GM18909 (cell line): ENCODE data around the gene HIC2.
A peak's percentile ranks its signal among the peaks of the same experiment; 100 is the strongest.
"Not testable (repeated sequence)": the region's sequence is repeated elsewhere in the genome, so short reads cannot be mapped to it uniquely, and the experiment has no call there.

Experiments
- ATAC-seq: cut with Tn5 transposase; IDR thresholded peaks from one replicate; pipeline ENCODE4 v1.9.1; 2021; ENCODE audit warnings: mild to moderate bottlenecking; ENCODE audit not compliant: unreplicated experiment, poor library complexity

The HIC2 gene

GRCh38 chr22:21417227-21417746 is at the start of gene HIC2:
TSS of gene HIC2 (plus strand) at chr22:21417371. CDS start at chr22:21442832, 25,461 bp downstream.
- ATAC-seq = peak; percentile 76

- ATAC-seq = not testable (repeated sequence)
Observed at GRCh38 chr22:21368603-21369310, 48.4 kb upstream of the HIC2 start.

GRCh38 chr22:21375880-21376279 is 41.3 kb upstream of the HIC2 start:
- not testable (repeated sequence) for ATAC-seq

GRCh38 chr22:21383701-21384467 is 33.3 kb upstream of the HIC2 start, which contains the start of gene RIMBP3B:
TSS of gene RIMBP3B (plus strand) at chr22:21383751. CDS start at chr22:21383859, 108 bp downstream.
- ATAC-seq = not testable (repeated sequence)

- ATAC-seq = not testable (repeated sequence)
Observed at GRCh38 chr22:21384468-21385357, 32.5 kb upstream of the HIC2 start.

GRCh38 chr22:21389480-21389879 is 27.7 kb upstream of the HIC2 start:
- ATAC-seq = not testable (repeated sequence)

- ATAC-seq = not testable (repeated sequence)
Observed at GRCh38 chr22:21390013-21390412, 27.2 kb upstream of the HIC2 start.

- ATAC-seq = not testable (repeated sequence)
Observed at GRCh38 chr22:21394613-21395012, 22.6 kb upstream of the HIC2 start.

- not testable (repeated sequence) for ATAC-seq
Observed at GRCh38 chr22:21401197-21401969, 15.8 kb upstream of the HIC2 start.

- ATAC-seq = not testable (repeated sequence)
Observed at GRCh38 chr22:21402763-21403314, 14.3 kb upstream of the HIC2 start.

- not testable (repeated sequence) for ATAC-seq
Observed at GRCh38 chr22:21407139-21407538, 10.0 kb upstream of the HIC2 start.

- not testable (repeated sequence) for ATAC-seq
Observed at GRCh38 chr22:21407792-21408191, 9.4 kb upstream of the HIC2 start.

- ATAC-seq = not testable (repeated sequence)
Observed at GRCh38 chr22:21416375-21416774, 796 bp upstream of the HIC2 start.

- ATAC-seq = peak; percentile 23
Observed at GRCh38 chr22:21417853-21418252, 682 bp downstream of the HIC2 start.

GRCh38 chr22:21418974-21419638 is 1.9 kb downstream of the HIC2 start:
- not testable (repeated sequence) for ATAC-seq

GRCh38 chr22:21420180-21420763 is 3.1 kb downstream of the HIC2 start:
- ATAC-seq = not testable (repeated sequence)

GRCh38 chr22:21424084-21424709 is 7.0 kb downstream of the HIC2 start:
- ATAC-seq = not testable (repeated sequence)
